Vagina (tissue), 2 donors: ENCODE measurements around the gene LMX1B.

ENCODE experiments used
- CTCF ChIP-seq, 3 experiments: fragments of 450-650 bp in 2 of 3; fragments of 200-600 bp in 1 of 3; sonication (generic) in 1 of 3; IDR thresholded peaks; one replicate each; pipeline ENCODE4 v1.5.1; 2017 to 2019; ENCODE audit warnings: antibody characterized with exemption in 3 of 3, mild to moderate bottlenecking in 2 of 3, moderate library complexity in 2 of 3
- POLR2A ChIP-seq, 2 donors: fragments of 450-650 bp; IDR thresholded peaks; one replicate each; pipeline ENCODE4 v1.6.1; 2017; ENCODE audit warnings: antibody characterized with exemption in 2 of 2, mild to moderate bottlenecking in 2 of 2, moderate library complexity in 2 of 2
- POLR2AphosphoS5 ChIP-seq, 2 donors: sonication (generic); formaldehyde crosslinking; IDR thresholded peaks; one replicate each; pipeline ENCODE4 v1.9.0; 2017; ENCODE audit warnings: antibody characterized with exemption in 2 of 2, mild to moderate bottlenecking in 2 of 2, low read depth in 1 of 2; ENCODE audit not compliant: insufficient read depth in 1 of 2

GRCh38 chr9:126693428-126693944, 79.8 kb downstream of the LMX1B start:
- no peak for TF ChIP-seq CTCF (IDR thresholded peaks at IDR 0.05)
- no peak for TF ChIP-seq POLR2A (IDR thresholded peaks at IDR 0.05)
- TF ChIP-seq POLR2AphosphoS5 (IDR thresholded peaks at IDR 0.05; ENCODE audit: insufficient read depth in 1 of 2, low read depth in 1 of 2): no peak
